C4-2B (cell line): ENCODE results near the gene GRIN1.

ENCODE experiments used
- H3K27ac ChIP-seq: fragments of 450-650 bp; 2 replicates; pipeline ENCODE4 v1.5.1; 2017
- ZFX ChIP-seq: fragments of 450-650 bp; IDR thresholded peaks from 2 replicates; pipeline ENCODE4 v1.6.1; 2017
- TF ChIP-seq, protein P1 (sequence below): fragments of 450-650 bp; conservative IDR thresholded peaks from 2 replicates; pipeline ENCODE4 v1.5.1; 2017; ENCODE audit warnings: mild to moderate bottlenecking

GRIN1 gene

DNA sequence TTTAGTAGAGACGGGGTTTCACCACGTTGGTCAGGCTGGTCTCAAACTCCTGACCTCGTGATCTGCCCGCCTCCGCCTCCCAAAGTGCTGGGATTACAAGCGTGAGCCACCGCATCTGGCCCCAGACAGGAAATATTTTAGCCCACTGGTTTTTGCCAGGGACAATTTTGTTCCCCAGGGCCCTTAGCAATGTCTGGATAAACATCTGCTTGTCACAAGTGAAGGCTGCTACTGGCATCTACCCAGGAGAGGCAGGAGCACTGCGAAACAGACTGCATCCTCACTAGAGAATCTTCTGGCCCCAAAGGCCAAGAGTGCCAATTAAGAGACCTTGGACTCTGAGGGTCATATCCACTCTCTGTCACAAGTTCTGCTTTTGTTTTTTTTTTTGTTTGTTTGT lies 64.0 kb downstream of the GRIN1 start:
- H3K27ac ChIP-seq = no peak overlapping the region

DNA sequence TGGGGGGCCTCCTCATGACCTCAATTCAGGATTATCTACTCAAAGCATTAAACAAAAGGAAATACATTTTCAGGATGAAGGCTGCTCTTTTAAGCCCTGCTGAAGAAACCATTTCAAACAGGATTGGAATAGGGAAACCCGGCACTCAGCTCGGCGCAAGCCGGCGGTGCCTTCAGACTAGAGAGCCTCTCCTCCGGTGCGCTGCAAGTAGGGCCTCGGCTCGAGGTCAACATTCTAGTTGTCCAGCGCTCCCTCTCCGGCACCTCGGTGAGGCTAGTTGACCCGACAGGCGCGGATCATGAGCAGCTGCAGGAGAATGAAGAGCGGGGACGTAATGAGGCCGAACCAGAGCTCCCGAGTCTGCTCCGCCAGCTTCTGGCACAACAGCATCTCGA lies 65.8 kb downstream of the GRIN1 start:
- TF ChIP-seq, protein P1, sequence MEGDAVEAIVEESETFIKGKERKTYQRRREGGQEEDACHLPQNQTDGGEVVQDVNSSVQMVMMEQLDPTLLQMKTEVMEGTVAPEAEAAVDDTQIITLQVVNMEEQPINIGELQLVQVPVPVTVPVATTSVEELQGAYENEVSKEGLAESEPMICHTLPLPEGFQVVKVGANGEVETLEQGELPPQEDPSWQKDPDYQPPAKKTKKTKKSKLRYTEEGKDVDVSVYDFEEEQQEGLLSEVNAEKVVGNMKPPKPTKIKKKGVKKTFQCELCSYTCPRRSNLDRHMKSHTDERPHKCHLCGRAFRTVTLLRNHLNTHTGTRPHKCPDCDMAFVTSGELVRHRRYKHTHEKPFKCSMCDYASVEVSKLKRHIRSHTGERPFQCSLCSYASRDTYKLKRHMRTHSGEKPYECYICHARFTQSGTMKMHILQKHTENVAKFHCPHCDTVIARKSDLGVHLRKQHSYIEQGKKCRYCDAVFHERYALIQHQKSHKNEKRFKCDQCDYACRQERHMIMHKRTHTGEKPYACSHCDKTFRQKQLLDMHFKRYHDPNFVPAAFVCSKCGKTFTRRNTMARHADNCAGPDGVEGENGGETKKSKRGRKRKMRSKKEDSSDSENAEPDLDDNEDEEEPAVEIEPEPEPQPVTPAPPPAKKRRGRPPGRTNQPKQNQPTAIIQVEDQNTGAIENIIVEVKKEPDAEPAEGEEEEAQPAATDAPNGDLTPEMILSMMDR = no peak
- TF ChIP-seq ZFX = no peak
- H3K27ac ChIP-seq = peak overlapping the region; percentile 86

More for the DNA sequence above, 64.0 kb downstream of the GRIN1 start:
- TF ChIP-seq, protein P1 = no peak
- TF ChIP-seq ZFX = no peak

DNA sequence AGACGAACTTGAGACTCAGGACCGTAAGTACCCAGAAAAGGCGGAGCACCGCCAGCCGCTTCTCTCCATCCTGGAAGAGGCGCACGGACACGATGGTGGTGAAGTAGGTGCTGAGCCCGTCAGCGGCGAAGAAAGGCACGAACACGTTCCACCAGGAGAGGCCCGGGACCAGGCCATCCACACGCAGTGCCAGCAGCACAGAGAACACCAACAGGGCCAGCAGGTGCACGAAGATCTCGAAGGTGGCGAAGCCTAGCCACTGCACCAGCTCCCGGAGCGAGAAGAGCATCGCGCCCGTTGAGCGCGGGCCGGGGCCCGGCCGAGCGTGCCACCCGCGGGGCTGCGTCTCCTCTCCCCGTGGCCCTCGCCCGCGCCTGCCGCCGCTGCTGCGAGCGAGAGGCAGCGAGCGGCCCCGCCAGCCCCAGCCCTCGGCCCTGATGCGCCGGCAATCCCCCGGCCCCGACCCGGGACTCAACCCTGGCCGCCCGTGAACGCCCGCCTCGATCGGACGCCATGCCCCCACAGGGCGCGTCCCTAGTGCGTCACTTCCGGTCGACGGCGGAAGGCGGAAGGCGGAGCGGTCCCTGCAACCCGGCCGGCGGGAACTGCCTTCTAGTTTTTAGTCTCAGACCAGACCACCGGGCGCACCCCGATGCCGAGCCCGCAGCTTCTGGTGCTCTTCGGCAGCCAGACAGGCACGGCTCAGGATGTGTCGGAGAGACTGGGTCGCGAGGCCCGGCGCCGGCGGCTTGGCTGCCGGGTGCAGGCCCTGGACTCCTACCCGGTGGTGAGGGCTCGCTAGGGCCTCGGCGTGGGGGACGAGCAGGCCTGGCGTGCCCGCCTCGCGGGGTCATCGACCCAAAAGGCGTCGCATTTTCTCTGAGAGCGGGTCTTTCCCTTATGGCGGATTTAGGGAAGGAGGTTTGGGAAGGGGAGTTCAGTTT lies 66.4 kb downstream of the GRIN1 start, which contains the start of the genes NDOR1 and TMEM203:
Gene NDOR1, plus strand, starts transcription at position 575 of the 944 bp plus-strand sequence. Its CDS starts 78 bp downstream, at position 653.
Gene TMEM203, minus strand, starts transcription at position 523 of the 944 bp plus-strand sequence. Its CDS starts 234 bp downstream, at position 289.
- peak within 1 kb of the TSS; percentile 86 for H3K27ac ChIP-seq

DNA sequence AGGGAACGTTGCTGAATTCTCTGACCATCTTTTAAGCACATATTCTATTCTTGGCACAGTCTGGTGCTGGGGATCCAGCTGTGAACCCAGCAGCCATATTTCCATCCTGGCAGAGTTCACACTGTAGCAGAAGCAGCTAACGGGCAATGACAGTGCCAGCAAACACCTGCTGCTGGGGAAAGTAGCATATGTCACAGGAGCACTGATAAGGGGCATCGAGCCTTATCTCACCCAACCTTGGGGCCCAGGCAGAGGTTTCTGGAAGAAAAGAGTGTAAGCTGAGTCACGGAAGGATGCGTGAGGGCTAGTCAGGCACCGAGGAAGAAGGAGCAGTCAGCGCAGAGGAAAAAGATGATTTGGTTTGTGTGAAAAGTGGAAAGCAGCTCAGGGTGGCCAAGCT lies 67.6 kb downstream of the GRIN1 start:
- 0 out of 2 replicates have a peak overlapping the region, but pooled peaks have one; percentile 86 for H3K27ac ChIP-seq
- TF ChIP-seq ZFX = no peak
- TF ChIP-seq, protein P1 = no peak

More for the DNA sequence above, 66.4 kb downstream of the GRIN1 start, which contains the start of the genes NDOR1 and TMEM203:
- peak; percentile 95; the same call in 1 of the 2 replicates for TF ChIP-seq ZFX
- TF ChIP-seq, protein P1 = no peak

DNA sequence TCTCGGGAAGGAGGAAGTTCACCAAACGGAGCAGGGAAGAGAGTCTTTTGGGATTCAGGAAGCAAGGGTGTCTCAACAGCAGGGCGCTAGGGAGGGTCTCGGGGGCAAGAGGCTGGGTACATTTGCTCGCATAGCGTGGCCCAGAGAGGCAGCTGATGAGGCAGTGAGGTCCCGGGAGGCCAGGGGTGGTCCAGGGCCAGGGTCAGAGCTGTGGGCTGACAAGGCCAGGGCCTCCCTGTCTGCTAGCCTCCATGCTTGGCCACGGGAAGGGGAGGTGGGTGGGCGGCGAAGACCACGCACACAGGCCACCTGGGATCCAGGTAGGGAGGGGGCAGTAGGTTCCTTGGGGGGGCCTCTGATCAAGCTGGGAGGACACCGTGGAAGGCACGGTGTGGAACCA lies 72.6 kb downstream of the GRIN1 start:
- H3K27ac ChIP-seq = no peak overlapping the region
- TF ChIP-seq ZFX = no peak
- TF ChIP-seq, protein P1 = no peak

DNA sequence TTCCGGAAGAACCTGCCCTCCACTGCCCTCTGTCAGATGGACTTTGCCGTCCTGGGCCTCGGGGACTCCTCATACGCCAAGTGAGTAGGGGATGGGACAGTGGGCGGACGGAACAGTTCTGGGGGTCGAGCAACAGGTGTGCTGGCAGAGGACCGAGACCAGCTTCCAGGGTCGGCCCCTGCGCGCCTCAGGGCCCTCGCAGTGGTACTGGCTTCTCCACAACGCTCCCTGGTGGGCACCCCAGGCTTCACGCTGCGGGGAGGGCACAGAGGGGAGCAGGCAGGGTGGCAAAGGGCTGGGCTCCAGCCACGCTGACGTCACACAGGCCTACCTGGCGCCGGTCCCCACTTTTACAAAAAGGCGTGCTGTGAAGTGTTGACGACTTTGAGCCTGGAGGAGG lies 73.6 kb downstream of the GRIN1 start:
- TF ChIP-seq ZFX = no peak
- TF ChIP-seq, protein P1 = no peak
- H3K27ac ChIP-seq = no peak overlapping the region
